Memory B cell (primary cell): Measurements from ENCODE around the gene ABCG8.

Experiments
- ATAC-seq: fragments of 150-1000 bp; cut with Tn5 transposase; 2 replicates; pipeline ENCODE4 v1.10.0; 2021; ENCODE audit warnings: low read depth, mild to moderate bottlenecking, moderate library complexity
- DNase-seq, 2 donors: peaks; one replicate each; pipeline ENCODE4 v3.0.0; 2022; ENCODE audit warnings: low spot score in 2 of 2
- H3K27ac Mint-ChIP-seq: one replicate; pipeline ENCODE4 v1.8.0; 2022; ENCODE audit warnings: mild to moderate bottlenecking, moderate library complexity, mixed read lengths
- H3K27me3 Mint-ChIP-seq: one replicate; pipeline ENCODE4 v1.8.0; 2022; ENCODE audit warnings: mixed read lengths
- H3K36me3 Mint-ChIP-seq: one replicate; pipeline ENCODE4 v1.8.0; 2022; ENCODE audit warnings: mild to moderate bottlenecking, mixed read lengths
- H3K4me1 Mint-ChIP-seq: one replicate; pipeline ENCODE4 v1.8.0; 2022; ENCODE audit warnings: mixed read lengths
- H3K4me3 Mint-ChIP-seq: one replicate; pipeline ENCODE4 v1.8.0; 2022; ENCODE audit warnings: mild to moderate bottlenecking, moderate library complexity, mixed read lengths
- H3K9me3 Mint-ChIP-seq: one replicate; pipeline ENCODE4 v1.8.0; 2022; ENCODE audit warnings: mixed read lengths

ABCG8 gene

GRCh38 chr2:43872151-43872550 lies 33.4 kb downstream of the ABCG8 start:
- DNase-seq (no peak), ATAC-seq (no peak)
- Mint-ChIP-seq H3K4me1 (peaks cover 2% of the 10 kb centered on the region), H3K27me3 (peaks cover 12% of the 10 kb centered on the region), H3K27ac (no peak overlapping the region), H3K9me3 (no peaks in the 10 kb centered on the region), H3K36me3 (no peaks in the 10 kb centered on the region), H3K4me3 (no peak overlapping the region)

- no peaks in the 10 kb centered on the region for H3K9me3 Mint-ChIP-seq
Observed at GRCh38 chr2:43874776-43875451, 36.1 kb downstream of the ABCG8 start.

DNA sequence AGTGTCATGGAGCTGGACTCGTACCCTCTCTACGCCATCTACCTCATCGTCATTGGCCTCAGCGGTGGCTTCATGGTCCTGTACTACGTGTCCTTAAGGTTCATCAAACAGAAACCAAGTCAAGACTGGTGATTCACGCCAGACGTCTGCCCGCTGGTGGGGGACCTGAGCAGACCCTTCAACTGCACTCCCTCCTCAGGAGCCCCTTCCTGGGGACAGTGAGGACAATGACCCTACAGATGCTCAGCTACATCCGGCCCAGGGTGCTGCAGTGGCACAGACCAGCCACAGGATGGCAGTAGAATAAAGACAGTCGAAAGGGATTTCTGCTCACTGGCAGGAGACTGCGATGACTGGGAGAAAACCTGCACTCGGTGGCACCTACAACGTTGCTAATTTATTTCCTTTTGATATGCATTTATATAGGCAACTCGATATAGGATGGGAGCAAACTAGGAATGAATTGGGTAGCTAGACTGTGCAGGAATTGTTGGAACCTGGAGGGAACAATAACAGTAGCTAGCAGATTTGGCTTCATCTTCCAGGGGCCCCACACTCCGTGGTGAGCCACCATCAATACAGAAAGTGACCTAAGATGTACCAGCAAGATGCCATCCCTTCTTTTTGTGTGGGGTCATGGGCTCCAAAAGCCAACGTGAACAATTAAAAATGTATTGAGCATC lies 39.2 kb downstream of the ABCG8 start:
- Mint-ChIP-seq H3K4me1 (peaks cover 8% of the 10 kb centered on the region), H3K27me3 (peaks cover 14% of the 10 kb centered on the region), H3K9me3 (no peaks in the 10 kb centered on the region), H3K27ac (no peak overlapping the region), H3K36me3 (no peaks in the 10 kb centered on the region), H3K4me3 (no peak overlapping the region)
- peak; percentile 59 for ATAC-seq
- peak; percentile 20 to 57 for DNase-seq

More at GRCh38 chr2:43874776-43875451, 36.1 kb downstream of the ABCG8 start:
- no peaks in the 10 kb centered on the region for H3K36me3 Mint-ChIP-seq
- no peak overlapping the region for H3K27ac Mint-ChIP-seq
- no peak overlapping the region for H3K4me3 Mint-ChIP-seq
- peaks cover 8% of the 10 kb centered on the region for H3K4me1 Mint-ChIP-seq
- H3K27me3 Mint-ChIP-seq: peaks cover 14% of the 10 kb centered on the region
- no peak for DNase-seq
- ATAC-seq: no peak

GRCh38 chr2:43879261-43879660 lies 40.5 kb downstream of the ABCG8 start:
- peaks cover 8% of the 10 kb centered on the region for H3K4me1 Mint-ChIP-seq
- H3K27me3 Mint-ChIP-seq: peaks cover 12% of the 10 kb centered on the region
- H3K27ac Mint-ChIP-seq: no peak overlapping the region
- no peak for ATAC-seq
- H3K4me3 Mint-ChIP-seq: no peak overlapping the region
- no peaks in the 10 kb centered on the region for H3K36me3 Mint-ChIP-seq
- H3K9me3 Mint-ChIP-seq: no peaks in the 10 kb centered on the region
- DNase-seq: no peak

GRCh38 chr2:43880471-43880870 lies 41.7 kb downstream of the ABCG8 start:
- H3K4me3 Mint-ChIP-seq: no peak overlapping the region

DNA sequence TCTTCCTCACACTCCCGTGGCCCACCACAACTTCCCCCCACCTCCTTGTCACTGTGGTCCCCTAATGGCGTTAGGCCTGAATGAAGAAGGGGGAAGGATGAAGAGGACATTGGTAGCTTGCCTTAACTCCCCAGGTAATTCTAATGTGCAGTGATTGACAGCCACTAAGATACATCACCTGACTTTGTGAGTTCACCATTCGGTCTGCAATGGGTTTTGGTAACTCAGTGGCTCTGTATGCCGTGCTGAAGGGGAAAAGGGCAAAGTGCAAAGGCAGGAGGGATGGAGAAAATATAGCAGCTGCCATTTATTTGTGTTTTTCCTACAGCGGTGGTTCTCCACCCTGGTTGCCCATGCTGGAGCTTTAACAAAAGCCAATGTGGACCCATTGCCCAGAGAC lies 42.2 kb downstream of the ABCG8 start:
- DNase-seq (no peak), ATAC-seq (no peak)
- Mint-ChIP-seq H3K4me1 (peaks cover 8% of the 10 kb centered on the region), H3K27me3 (peaks cover 12% of the 10 kb centered on the region), H3K9me3 (no peaks in the 10 kb centered on the region), H3K4me3 (no peak overlapping the region), H3K27ac (no peak overlapping the region), H3K36me3 (peaks cover 1% of the 10 kb centered on the region)

More at GRCh38 chr2:43880471-43880870, 41.7 kb downstream of the ABCG8 start:
- no peak for ATAC-seq
- H3K36me3 Mint-ChIP-seq: peaks cover 1% of the 10 kb centered on the region
- peaks cover 12% of the 10 kb centered on the region for H3K27me3 Mint-ChIP-seq
- peaks cover 8% of the 10 kb centered on the region for H3K4me1 Mint-ChIP-seq
- H3K27ac Mint-ChIP-seq: no peak overlapping the region
- H3K9me3 Mint-ChIP-seq: no peaks in the 10 kb centered on the region
- DNase-seq: no peak

DNA sequence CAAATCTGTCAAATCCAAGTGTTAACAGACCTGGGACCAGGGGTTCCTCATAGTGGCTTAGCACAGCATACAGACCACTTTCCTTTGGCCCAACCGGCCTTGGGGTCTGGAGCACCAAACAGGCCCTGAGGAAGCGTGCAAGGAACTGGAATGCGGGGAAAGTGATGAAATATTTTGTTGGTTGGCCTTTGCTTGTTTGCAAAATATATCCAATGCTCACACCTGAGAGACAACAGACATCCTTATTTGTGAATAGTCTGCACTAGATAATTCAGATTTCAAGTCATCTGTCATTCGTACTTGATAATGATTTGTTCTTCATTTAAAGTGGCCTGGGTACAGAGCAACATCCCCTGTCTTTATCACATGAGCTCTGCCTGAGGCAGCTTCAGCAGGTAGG lies 43.5 kb downstream of the ABCG8 start:
- peaks cover 6% of the 10 kb centered on the region for H3K36me3 Mint-ChIP-seq
- peaks cover 5% of the 10 kb centered on the region for H3K4me1 Mint-ChIP-seq
- no peaks in the 10 kb centered on the region for H3K27me3 Mint-ChIP-seq
- DNase-seq (no peak), ATAC-seq (no peak)
- H3K4me3 Mint-ChIP-seq: no peak overlapping the region
- no peak overlapping the region for H3K27ac Mint-ChIP-seq
- H3K9me3 Mint-ChIP-seq: no peaks in the 10 kb centered on the region

GRCh38 chr2:43884689-43885088 lies 45.9 kb downstream of the ABCG8 start:
- Mint-ChIP-seq H3K36me3 (peaks cover 21% of the 10 kb centered on the region), H3K4me1 (no peaks in the 10 kb centered on the region), H3K4me3 (no peak overlapping the region), H3K27me3 (no peaks in the 10 kb centered on the region), H3K9me3 (no peaks in the 10 kb centered on the region), H3K27ac (no peak overlapping the region)
- ATAC-seq (no peak), DNase-seq (no peak)

- Mint-ChIP-seq H3K36me3 (peaks cover 25% of the 10 kb centered on the region), H3K4me1 (no peaks in the 10 kb centered on the region), H3K4me3 (no peak overlapping the region), H3K27ac (no peak overlapping the region), H3K27me3 (no peaks in the 10 kb centered on the region), H3K9me3 (no peaks in the 10 kb centered on the region)
- ATAC-seq: no peak
- DNase-seq: no peak
Observed at GRCh38 chr2:43885132-43885632, 46.4 kb downstream of the ABCG8 start.

DNA sequence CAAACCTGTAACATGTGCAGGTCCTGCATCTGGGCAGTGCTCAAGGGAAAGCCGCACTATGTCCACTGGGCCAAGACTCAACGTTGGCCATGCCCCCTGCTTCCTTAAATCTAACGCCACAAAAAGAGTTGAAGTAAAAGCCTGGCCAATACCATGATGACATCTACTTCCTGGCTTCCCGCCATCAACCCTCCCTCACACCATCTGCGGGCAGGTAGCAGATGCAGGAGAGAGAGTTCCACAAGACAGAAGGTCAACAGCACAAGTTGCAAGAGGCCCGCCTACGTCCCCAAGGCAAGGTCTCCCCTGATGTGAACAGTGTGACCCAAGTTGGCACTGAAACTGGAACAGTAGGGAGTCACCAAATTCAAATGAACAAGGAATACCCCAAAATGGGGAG lies 48.4 kb downstream of the ABCG8 start:
- DNase-seq (no peak), ATAC-seq (no peak)
- peaks cover 35% of the 10 kb centered on the region for H3K36me3 Mint-ChIP-seq
- H3K27ac Mint-ChIP-seq: no peak overlapping the region
- H3K4me3 Mint-ChIP-seq: no peak overlapping the region
- no peaks in the 10 kb centered on the region for H3K4me1 Mint-ChIP-seq
- H3K27me3 Mint-ChIP-seq: no peaks in the 10 kb centered on the region
- H3K9me3 Mint-ChIP-seq: no peaks in the 10 kb centered on the region

DNA sequence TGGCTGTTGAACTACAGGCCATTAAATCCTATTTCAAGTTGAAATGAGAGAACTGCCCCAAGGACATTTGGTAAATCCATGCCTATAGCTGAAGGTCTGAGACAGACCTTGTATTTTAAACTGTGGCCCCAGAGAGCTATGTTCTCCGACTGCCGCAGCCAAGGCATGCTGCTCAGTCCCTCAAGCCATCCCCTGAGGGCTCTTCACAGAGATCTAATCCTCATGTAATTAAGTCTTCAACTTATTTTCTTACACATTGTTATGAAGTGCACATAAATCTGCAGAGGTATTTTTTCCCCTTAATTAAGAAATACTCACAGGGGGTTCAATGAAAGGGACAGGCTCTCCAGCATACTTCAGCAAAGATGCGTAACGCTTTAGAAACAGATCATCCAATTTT lies 50.6 kb downstream of the ABCG8 start:
- no peaks in the 10 kb centered on the region for H3K4me1 Mint-ChIP-seq
- DNase-seq (no peak), ATAC-seq (no peak)
- peaks cover 47% of the 10 kb centered on the region for H3K36me3 Mint-ChIP-seq
- H3K9me3 Mint-ChIP-seq: no peaks in the 10 kb centered on the region
- H3K4me3 Mint-ChIP-seq: no peak overlapping the region
- no peak overlapping the region for H3K27ac Mint-ChIP-seq
- no peaks in the 10 kb centered on the region for H3K27me3 Mint-ChIP-seq

DNA sequence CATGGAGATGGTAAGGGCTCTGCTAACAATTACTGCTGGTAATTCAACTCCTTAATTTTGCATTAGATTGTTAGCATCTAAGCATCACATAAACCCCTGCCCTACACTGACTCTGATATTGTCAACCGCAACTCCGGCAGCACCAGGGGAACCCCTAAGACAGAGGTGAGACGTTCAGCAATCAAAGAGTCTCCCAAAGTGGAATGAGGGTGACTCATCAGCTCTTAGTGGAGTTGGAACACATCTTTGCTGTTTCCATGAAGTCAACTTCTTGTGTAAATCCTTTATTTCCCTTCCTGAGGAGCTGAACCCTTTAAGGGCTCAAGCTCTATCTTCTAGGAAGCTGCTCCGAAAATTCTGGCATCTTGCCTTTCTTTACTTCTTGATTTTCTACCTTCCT lies 52.1 kb downstream of the ABCG8 start:
- ATAC-seq (no peak), DNase-seq (no peak)
- Mint-ChIP-seq H3K27me3 (no peaks in the 10 kb centered on the region), H3K36me3 (peaks cover 51% of the 10 kb centered on the region), H3K9me3 (no peaks in the 10 kb centered on the region), H3K27ac (no peak overlapping the region), H3K4me1 (no peaks in the 10 kb centered on the region), H3K4me3 (no peak overlapping the region)

- Mint-ChIP-seq H3K36me3 (peaks cover 45% of the 10 kb centered on the region), H3K9me3 (no peaks in the 10 kb centered on the region), H3K27ac (no peak overlapping the region), H3K4me1 (no peaks in the 10 kb centered on the region), H3K4me3 (no peak overlapping the region), H3K27me3 (no peaks in the 10 kb centered on the region)
- no peak for DNase-seq
- no peak for ATAC-seq
Observed at GRCh38 chr2:43894743-43895142, 56.0 kb downstream of the ABCG8 start.

DNA sequence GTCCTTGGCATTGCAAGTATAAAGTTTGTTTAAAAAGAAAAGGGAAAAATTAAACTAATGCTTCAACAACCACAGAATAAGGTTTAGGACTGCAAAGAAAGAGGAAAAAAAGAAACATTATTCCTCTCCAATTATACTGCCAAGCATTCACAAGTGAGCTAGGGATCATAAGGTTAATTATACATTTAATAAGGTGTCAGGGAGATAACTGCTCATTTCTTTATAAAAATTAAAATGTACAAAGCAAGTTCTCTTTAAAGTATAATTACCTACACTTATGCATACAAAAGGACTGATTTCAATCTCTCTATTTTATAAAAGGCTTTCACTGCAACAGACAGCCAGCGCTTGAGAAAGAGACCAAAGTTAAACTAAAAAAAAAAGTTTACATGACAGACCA lies 58.1 kb downstream of the ABCG8 start:
- Mint-ChIP-seq H3K4me1 (no peaks in the 10 kb centered on the region), H3K27ac (no peak overlapping the region), H3K36me3 (peaks cover 32% of the 10 kb centered on the region), H3K27me3 (no peaks in the 10 kb centered on the region), H3K4me3 (no peak overlapping the region), H3K9me3 (no peaks in the 10 kb centered on the region)
- no peak for DNase-seq
- no peak for ATAC-seq

DNA sequence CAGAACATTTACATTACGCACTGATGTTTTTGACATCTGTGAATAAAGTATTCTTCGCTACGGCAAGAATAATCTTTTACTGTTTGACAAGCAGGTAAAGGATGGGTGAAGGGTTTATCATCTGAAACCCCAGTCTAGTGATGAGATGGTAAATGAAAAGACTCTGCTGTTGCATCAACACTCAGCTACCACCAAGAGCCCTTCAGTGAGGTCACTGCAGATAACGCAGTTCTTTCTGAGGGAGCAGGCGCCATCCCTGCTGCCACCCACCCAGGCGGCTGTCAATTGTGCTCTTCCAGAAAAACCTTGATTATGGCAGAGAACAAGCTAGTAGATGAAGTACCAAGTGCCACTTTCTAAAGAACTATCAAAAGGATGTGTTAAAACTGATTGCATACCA lies 58.7 kb downstream of the ABCG8 start:
- ATAC-seq (no peak), DNase-seq (no peak)
- no peak overlapping the region for H3K27ac Mint-ChIP-seq
- H3K36me3 Mint-ChIP-seq: peaks cover 29% of the 10 kb centered on the region
- no peaks in the 10 kb centered on the region for H3K27me3 Mint-ChIP-seq
- H3K4me3 Mint-ChIP-seq: no peak overlapping the region
- H3K4me1 Mint-ChIP-seq: no peaks in the 10 kb centered on the region
- no peaks in the 10 kb centered on the region for H3K9me3 Mint-ChIP-seq
